H1 (cell line): ENCODE measurements around the gene SCGB3A1. TPM values are rescaled to one million over a fixed set of nuclear protein-coding genes. Genes with fewer than 3 reads are reported as not detected.

Source experiments
- CTCF ChIA-PET: fragments of 300-600 bp; sonication (Branson Sonifier 250); formaldehyde crosslinking; loops from one replicate; lab custom pipeline; 2021; ENCODE audit not compliant: partially characterized antibody; lab: Charles Lee
- POLR2A ChIA-PET: fragments of 300-600 bp; sonication (Branson Sonifier 250); formaldehyde crosslinking; loops from one replicate; lab custom pipeline; 2021; ENCODE audit warnings: inconsistent platforms; ENCODE audit not compliant: partially characterized antibody; lab: Charles Lee
- DNase-seq, 2 experiments: peaks; one replicate each; pipeline versions ENCODE4 v3.0.0 to v3.0.0-alpha.2; 2010 to 2022; ENCODE audit warnings: low spot score in 2 of 2, low read depth in 1 of 2, mixed read lengths in 1 of 2
- FAIRE-seq: peaks from 2 replicates; lab custom pipeline; 2011; peaks lifted over from hg19 to GRCh38; lab: Jason Lieb, UNC
- H2AFZ ChIP-seq: 2 replicates; pipeline ENCODE4 v1.8.1; 2012; ENCODE audit warnings: low read length, inconsistent platforms
- H2AK5ac ChIP-seq: 2 replicates; pipeline ENCODE4 v1.6.1; 2013; ENCODE audit warnings: low read depth, low read length
- H2BK120ac ChIP-seq: replicated peaks from 2 replicates; pipeline ENCODE3; 2013; ENCODE audit warnings: low read depth, low read length, inconsistent platforms
- H2BK12ac ChIP-seq: 2 replicates; pipeline ENCODE4 v1.6.1; 2013; ENCODE audit warnings: low read depth, low read length
- H2BK15ac ChIP-seq: 2 replicates; pipeline ENCODE4 v1.6.1; 2013; ENCODE audit warnings: low read length
- H2BK20ac ChIP-seq: 2 replicates; pipeline ENCODE4 v1.6.1; 2013; ENCODE audit warnings: low read length
- H2BK5ac ChIP-seq: 2 replicates; pipeline ENCODE4 v1.6.1; 2013; ENCODE audit warnings: low read depth, low read length
- H3K14ac ChIP-seq: 2 replicates; pipeline ENCODE4 v1.6.1; 2013; ENCODE audit warnings: inconsistent platforms; ENCODE audit not compliant: insufficient read length
- H3K18ac ChIP-seq: 2 replicates; pipeline ENCODE4 v1.6.1; 2013; ENCODE audit warnings: low read length; ENCODE audit errors: extremely low read depth
- H3K23ac ChIP-seq: 2 replicates; pipeline ENCODE4 v1.6.1; 2013; ENCODE audit warnings: inconsistent platforms; ENCODE audit not compliant: insufficient read length
- H3K23me2 ChIP-seq: 2 replicates; pipeline ENCODE4 v1.6.1; 2013; ENCODE audit warnings: low read depth, low read length
- H3K27ac ChIP-seq: 2 replicates; pipeline ENCODE4 v1.6.1; 2011; ENCODE audit warnings: low read depth, low read length, inconsistent platforms
- H3K27me3 ChIP-seq, 4 experiments: replicated peaks in 1 of 4; 1 replicate in 1 of 4; 2 replicates in 3 of 4; pipeline versions ENCODE4 v1.6.1 to v1.8.1; 2011 to 2013; ENCODE audit warnings: low read length in 3 of 4, mild to moderate bottlenecking in 3 of 4, inconsistent platforms in 2 of 4, mixed read lengths in 2 of 4, moderate library complexity in 1 of 4; ENCODE audit not compliant: control insufficient read depth in 3 of 4, insufficient read depth in 3 of 4; ENCODE audit errors: extremely low read depth in 1 of 4
- H3K36me3 ChIP-seq, 4 experiments: 2 replicates each; pipeline versions ENCODE4 v1.6.1 to v1.8.1; 2011 to 2013; ENCODE audit warnings: mild to moderate bottlenecking in 4 of 4, low read length in 3 of 4, moderate library complexity in 2 of 4, control low read depth in 1 of 4, inconsistent platforms in 1 of 4; ENCODE audit not compliant: insufficient read depth in 4 of 4, control insufficient read depth in 2 of 4
- H3K4ac ChIP-seq: replicated peaks from 2 replicates; pipeline ENCODE3; 2013; ENCODE audit warnings: low read length, low read depth, mixed read lengths, inconsistent platforms; ENCODE audit not compliant: insufficient read length
- H3K4me1 ChIP-seq, 4 experiments: replicated peaks in 1 of 4; 1 replicate in 1 of 4; 2 replicates in 3 of 4; pipeline versions ENCODE4 v1.6.1 to v1.8.1; 2011 to 2013; ENCODE audit warnings: low read length in 3 of 4, inconsistent platforms in 2 of 4, mixed read lengths in 1 of 4; ENCODE audit not compliant: insufficient read depth in 4 of 4, control insufficient read depth in 3 of 4
- H3K4me2 ChIP-seq, 2 experiments: 2 replicates each; pipeline versions ENCODE4 v1.6.1 to v1.8.1; 2011 to 2013; ENCODE audit warnings: low read depth in 2 of 2, low read length in 2 of 2, control low read depth in 1 of 2, inconsistent platforms in 1 of 2, mild to moderate bottlenecking in 1 of 2; ENCODE audit not compliant: insufficient read depth in 1 of 2
- H3K4me3 ChIP-seq, 4 experiments: fragments of 200-600, 300-600 bp in 1 of 4; sonication (generic), shearing (Covaris generic), sonication (Bioruptor Twin) in 1 of 4; 2 replicates each; pipeline versions ENCODE4 v1.5.1 to v1.8.1; 2011 to 2016; ENCODE audit warnings: low read length in 4 of 4, low read depth in 3 of 4, control low read depth in 2 of 4, inconsistent platforms in 2 of 4, mild to moderate bottlenecking in 2 of 4, mixed read lengths in 1 of 4, moderate library complexity in 1 of 4; ENCODE audit not compliant: insufficient read depth in 2 of 4; ENCODE audit errors: extremely low read depth in 1 of 4
- H3K56ac ChIP-seq: replicated peaks from 2 replicates; pipeline ENCODE3; 2013; ENCODE audit warnings: low read depth, mild to moderate bottlenecking, mixed read lengths, low read length, inconsistent platforms; ENCODE audit not compliant: insufficient read length
- H3K79me1 ChIP-seq: 2 replicates; pipeline ENCODE4 v1.6.1; 2013; ENCODE audit warnings: low read depth, low read length, control low read depth
- H3K79me2 ChIP-seq, 2 experiments: 2 replicates each; pipeline versions ENCODE4 v1.6.1 to v1.8.1; 2012 to 2013; ENCODE audit warnings: low read length in 2 of 2, mild to moderate bottlenecking in 2 of 2, inconsistent platforms in 1 of 2; ENCODE audit not compliant: insufficient read depth in 2 of 2, control insufficient read depth in 1 of 2
- H3K9ac ChIP-seq, 4 experiments: replicated peaks in 1 of 4; 1 replicate in 1 of 4; 2 replicates in 3 of 4; pipeline versions ENCODE4 v1.6.1 to v1.8.1; 2011 to 2013; ENCODE audit warnings: low read depth in 3 of 4, low read length in 3 of 4, control low read depth in 2 of 4, mild to moderate bottlenecking in 2 of 4, moderate library complexity in 2 of 4, inconsistent platforms in 1 of 4; ENCODE audit errors: extremely low read depth in 1 of 4
- H3K9me3 ChIP-seq, 2 experiments: 2 replicates each; pipeline versions ENCODE4 v1.6.1 to v1.8.1; 2012 to 2013; ENCODE audit warnings: mild to moderate bottlenecking in 2 of 2, moderate library complexity in 2 of 2, control low read depth in 1 of 2, inconsistent platforms in 1 of 2, low read depth in 1 of 2, low read length in 1 of 2, mixed read lengths in 1 of 2; ENCODE audit not compliant: insufficient read depth in 2 of 2
- H4K20me1 ChIP-seq, 2 experiments: replicated peaks in 1 of 2; 2 replicates each; pipeline versions ENCODE3 to v1.8.1; 2011 to 2013; ENCODE audit warnings: inconsistent platforms in 2 of 2, low read length in 2 of 2, mild to moderate bottlenecking in 1 of 2; ENCODE audit not compliant: insufficient read depth in 2 of 2, control insufficient read depth in 1 of 2
- H4K5ac ChIP-seq: 2 replicates; pipeline ENCODE4 v1.6.1; 2013; ENCODE audit warnings: low read length, low read depth, mixed read lengths, inconsistent platforms; ENCODE audit not compliant: insufficient read length
- H4K8ac ChIP-seq: 2 replicates; pipeline ENCODE4 v1.8.0; 2013; ENCODE audit warnings: mild to moderate bottlenecking, moderate library complexity, low read length, inconsistent platforms; ENCODE audit not compliant: insufficient read depth; ENCODE audit errors: extremely low read depth
- H4K91ac ChIP-seq: replicated peaks from 2 replicates; pipeline ENCODE3; 2013; ENCODE audit warnings: low read length, mixed read lengths, inconsistent platforms; ENCODE audit not compliant: insufficient read length
- KDM5A ChIP-seq: fragments of 200-600 bp; IDR thresholded peaks from 2 replicates; pipeline ENCODE4 v1.7.1; 2012; ENCODE audit warnings: mild to moderate bottlenecking, low read length, inconsistent platforms, mixed read lengths
- PHF8 ChIP-seq: fragments of 200-600 bp; sonication (generic); conservative IDR thresholded peaks from 2 replicates; pipeline ENCODE4 v1.7.1; 2012; ENCODE audit warnings: low read depth, mild to moderate bottlenecking, inconsistent platforms, low read length, moderate library complexity
- WGBS, 2 experiments: shearing (Covaris generic) in 1 of 2; methylation state at CpG; one replicate each; pipeline versions ENCODE4 v1.1.6 to v1.1.7; 2013 to 2015; ENCODE audit warnings: low lambda C conversion rate in 2 of 2, mixed read lengths in 2 of 2, inconsistent platforms in 1 of 2, low coverage in 1 of 2, missing lambda C conversion rate in 1 of 2; ENCODE audit not compliant: insufficient replicate concordance in 2 of 2, insufficient coverage in 1 of 2, insufficient read length in 1 of 2; ENCODE audit errors: extremely low coverage in 1 of 2, missing lambda C conversion rate in 1 of 2; 5-methylcytosine and 5-hydroxymethylcytosine counted together
- polyA plus RNA-seq, 7 experiments: library from polyadenylated mRNA; depleted of rRNA in 3 of 7; stranded (reverse) in 5 of 7; unstranded in 2 of 7; fragments of >200 nt in 5 of 7; fragments of 200-250 nt in 2 of 7; gene quantifications; 1 replicate in 5 of 7; 2 replicates in 1 of 7; 4 replicates in 1 of 7; pipeline versions ENCODE4 v1.2.1 to v1.2.3, GENCODE V29; 2011 to 2013; ENCODE audit warnings: missing spikeins in 2 of 7, mixed read lengths in 2 of 7
- total RNA-seq: library from RNA; stranded (reverse); fragmentation: NEBNext Ultra II Directional; extraction: Animal tissue kit (Norgen Biotek cat#: 25700); gene quantifications from 2 replicates; pipeline ENCODE4 v1.2.1, GENCODE V29; 2021

Gene SCGB3A1
- total and polyA plus RNA-seq, 2 of the 8 experiments (the other 6 are each of a cell fraction or from before 2014, with no cell fraction given) = 0.20 TPM; not detected in 1

DNA sequence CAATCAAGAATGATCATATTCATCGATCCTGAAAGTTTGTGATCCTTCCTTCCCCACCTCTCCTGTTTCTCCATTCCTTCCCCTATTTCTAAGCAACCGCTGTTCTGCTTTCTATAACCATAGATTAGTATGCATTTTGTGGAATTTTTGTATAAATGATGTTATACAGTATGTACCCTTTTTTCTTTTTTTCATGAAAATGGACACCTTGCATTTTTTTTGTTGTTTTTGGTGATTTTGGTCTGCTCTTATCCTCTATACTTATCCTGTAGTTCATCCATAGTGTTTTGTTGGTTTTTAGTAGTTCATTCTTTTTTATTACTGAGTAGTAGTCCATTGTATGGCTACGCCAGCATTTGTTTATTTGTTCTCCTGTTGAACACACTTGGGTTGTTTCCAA, 46.1 kb downstream of the SCGB3A1 start:
- H3K4me1 ChIP-seq = no peaks in the 10 kb centered on the region
- FAIRE-seq (no peak), DNase-seq (no peak)
- ChIA-PET POLR2A (no interaction called here), CTCF (no interaction called here)
- no peak overlapping the region for H3K9ac ChIP-seq
- no peak overlapping the region for H3K4ac ChIP-seq
- H2AFZ ChIP-seq = no peak overlapping the region
- H3K27ac ChIP-seq = no peak overlapping the region
- peaks cover 6% of the 10 kb centered on the region; the same call in 1 of the 2 replicates for H3K79me1 ChIP-seq
- no peak overlapping the region for H2BK120ac ChIP-seq
- H2BK12ac ChIP-seq = no peak overlapping the region
- H2BK20ac ChIP-seq = no peak overlapping the region
- WGBS, 2 experiments = 87% methylated on average over 3 of the region's 3 CpGs; no CpG with 5 or more reads in 1 of the 2 experiments
- no peak overlapping the region for H3K4me3 ChIP-seq
- no peak overlapping the region for H4K5ac ChIP-seq
- no peak overlapping the region for H3K18ac ChIP-seq
- peaks cover 9 to 83% of the 10 kb centered on the region in 2 experiments; a peak in 3 of 4 replicates for H3K79me2 ChIP-seq
- no peaks in the 10 kb centered on the region for H3K23me2 ChIP-seq
- H3K23ac ChIP-seq = no peak overlapping the region
- H3K36me3 ChIP-seq = peaks cover 0 to 28% (median 9%) of the 10 kb centered on the region in 4 experiments; a peak in 5 of 8 replicates
- H3K4me2 ChIP-seq = no peak overlapping the region
- H4K20me1 ChIP-seq = peaks cover 0 to 3% of the 10 kb centered on the region in 2 experiments
- H2AK5ac ChIP-seq = no peak overlapping the region
- H3K14ac ChIP-seq = no peak overlapping the region
- H3K27me3 ChIP-seq = no peaks in the 10 kb centered on the region
- no peak overlapping the region for H4K91ac ChIP-seq
- H2BK5ac ChIP-seq = no peak overlapping the region
- no peaks in the 10 kb centered on the region for H3K9me3 ChIP-seq
- H3K56ac ChIP-seq = no peak overlapping the region
- no peak overlapping the region for H2BK15ac ChIP-seq
- no peak overlapping the region for H4K8ac ChIP-seq
- TF ChIP-seq KDM5A = no peak
- TF ChIP-seq PHF8 = no peak
